Measurements from ENCODE around the gene TEKT3.

The TEKT3 gene

GRCh38 chr17:15265131-15265530 lies 76.3 kb downstream of the TEKT3 start, which contains the start of gene PMP22:
TSS of gene PMP22 (minus strand) at chr17:15265326. CDS start at chr17:15260727, 4,599 bp downstream.
- no peak for DNase-seq (ENCODE audit: low read depth in 3 of 3)

- no peak for DNase-seq (ENCODE audit: low read depth in 3 of 3)
Observed at GRCh38 chr17:15264542-15264941, 76.9 kb downstream of the TEKT3 start.

DNA sequence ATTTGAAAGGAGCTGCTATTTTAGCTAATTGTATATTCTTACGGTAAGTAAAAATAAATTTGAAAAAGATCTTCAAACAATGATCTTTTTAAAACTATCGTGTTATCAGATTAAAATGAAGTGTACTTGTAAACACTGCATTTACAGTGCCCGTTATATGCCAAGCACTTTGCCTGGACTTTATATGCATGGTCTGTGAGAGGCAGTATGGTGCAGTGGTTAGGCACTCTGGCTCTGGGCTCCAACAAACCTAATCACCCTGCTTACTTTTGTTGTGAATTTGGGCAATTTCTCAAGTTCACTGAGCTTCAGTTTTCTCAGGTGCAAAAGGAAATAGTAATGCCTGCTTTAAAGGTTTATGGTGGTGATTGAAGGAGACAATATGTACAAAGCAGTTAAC lies 77.7 kb downstream of the TEKT3 start:
- DNase-seq (ENCODE audit: low read depth in 3 of 3): no peak

- DNase-seq (ENCODE audit: low read depth in 3 of 3): no peak
Observed at GRCh38 chr17:15263206-15263579, 78.2 kb downstream of the TEKT3 start.

DNA sequence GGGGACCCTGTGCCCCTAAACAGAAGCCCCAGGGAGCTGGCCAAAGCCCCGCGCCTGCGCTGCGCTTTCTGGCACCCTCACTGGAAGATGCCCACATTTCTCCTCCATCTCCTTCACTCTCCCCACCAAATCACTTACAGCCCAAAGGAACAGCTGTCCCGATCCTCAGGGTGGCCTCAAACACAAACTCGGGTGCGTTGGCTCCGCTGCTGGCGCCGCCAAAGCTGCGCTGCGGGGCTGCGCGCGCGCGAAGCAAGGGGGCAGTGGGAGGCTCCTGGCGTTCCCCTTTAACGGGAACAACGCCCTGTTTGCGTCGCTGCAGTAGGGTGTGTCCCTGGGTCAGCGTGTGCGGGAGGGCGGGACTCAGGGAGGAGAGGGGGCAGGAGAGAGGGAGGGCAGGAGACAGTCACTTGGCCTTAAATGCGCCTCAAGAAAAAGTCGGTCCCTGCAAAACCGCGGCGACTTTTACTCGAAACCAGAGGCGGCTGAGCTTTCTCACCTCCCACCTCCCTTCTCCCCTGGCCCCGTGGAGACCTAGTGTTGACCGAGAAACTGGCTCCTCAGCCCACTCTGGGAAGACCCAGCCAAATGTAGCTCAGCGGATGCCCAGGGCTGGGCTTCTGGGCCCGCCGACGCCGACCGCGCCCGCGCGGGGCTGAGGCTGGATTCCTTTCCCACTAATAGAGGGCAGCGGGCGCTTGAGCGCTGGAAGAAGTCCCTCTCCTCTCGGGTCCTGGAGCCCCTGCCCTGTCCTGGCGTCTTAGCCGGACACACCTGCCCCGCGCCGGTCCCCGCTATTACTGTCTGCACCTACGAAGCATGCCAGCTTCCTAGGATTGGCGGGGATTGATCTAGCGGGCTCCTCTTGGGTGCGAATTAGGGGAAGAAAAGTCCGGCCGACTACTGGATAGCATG lies 78.8 kb downstream of the TEKT3 start:
- DNase-seq (ENCODE audit: low read depth in 3 of 3): no peak

GRCh38 chr17:15261802-15262290 lies 79.6 kb downstream of the TEKT3 start:
- DNase-seq (ENCODE audit: low read depth in 3 of 3): no peak

- no peak for DNase-seq (ENCODE audit: low read depth in 3 of 3)
Observed at GRCh38 chr17:15261258-15261801, 80.1 kb downstream of the TEKT3 start.

DNA sequence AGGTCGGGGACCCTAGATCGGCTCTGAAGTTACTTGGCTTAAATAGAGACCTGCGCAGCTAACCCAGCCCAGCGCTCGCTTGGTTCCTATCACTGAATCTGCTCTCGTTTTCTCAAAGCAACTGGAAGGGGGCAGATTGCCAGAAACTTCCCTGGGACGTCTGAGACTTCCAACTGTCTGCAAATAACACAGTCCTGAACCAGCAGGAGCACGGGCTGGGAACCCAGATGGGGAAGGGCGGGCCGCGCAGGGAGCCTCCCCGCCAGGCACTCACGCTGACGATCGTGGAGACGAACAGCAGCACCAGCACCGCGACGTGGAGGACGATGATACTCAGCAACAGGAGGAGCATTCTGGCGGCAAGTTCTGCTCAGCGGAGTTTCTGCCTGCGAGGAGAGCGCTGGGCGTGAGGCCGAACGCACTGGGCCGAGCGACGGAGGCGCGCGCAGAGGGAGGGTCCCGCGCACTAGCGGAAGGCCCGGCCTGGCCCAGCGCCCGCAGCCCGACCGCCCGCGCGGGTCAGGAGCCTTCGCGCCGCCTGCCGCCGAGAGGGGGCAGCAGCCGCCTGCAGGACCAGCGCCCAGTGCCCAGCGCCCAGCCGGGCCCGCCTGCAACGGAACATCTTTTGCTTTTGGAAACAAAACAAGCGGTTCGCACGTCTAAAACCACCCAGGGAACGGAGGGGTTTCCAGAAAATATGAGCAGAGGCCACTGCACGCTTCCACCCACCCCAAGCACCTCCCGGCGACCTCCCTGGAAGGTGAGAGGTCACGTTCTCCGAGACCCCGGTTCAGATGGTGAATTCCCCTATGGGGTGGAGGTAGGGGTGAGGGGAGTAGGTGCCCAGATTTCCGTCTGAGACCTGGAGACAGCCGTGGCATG lies 80.8 kb downstream of the TEKT3 start:
- DNase-seq (ENCODE audit: low read depth in 3 of 3): peak; percentile 24 to 46 (median 41)

- DNase-seq (ENCODE audit: low read depth in 3 of 3): no peak
Observed at GRCh38 chr17:15257796-15258512, 83.4 kb downstream of the TEKT3 start.

GRCh38 chr17:15257258-15257788 lies 84.1 kb downstream of the TEKT3 start:
- peak; percentile 40 to 56 (median 50) for DNase-seq (ENCODE audit: low read depth in 3 of 3)

DNA sequence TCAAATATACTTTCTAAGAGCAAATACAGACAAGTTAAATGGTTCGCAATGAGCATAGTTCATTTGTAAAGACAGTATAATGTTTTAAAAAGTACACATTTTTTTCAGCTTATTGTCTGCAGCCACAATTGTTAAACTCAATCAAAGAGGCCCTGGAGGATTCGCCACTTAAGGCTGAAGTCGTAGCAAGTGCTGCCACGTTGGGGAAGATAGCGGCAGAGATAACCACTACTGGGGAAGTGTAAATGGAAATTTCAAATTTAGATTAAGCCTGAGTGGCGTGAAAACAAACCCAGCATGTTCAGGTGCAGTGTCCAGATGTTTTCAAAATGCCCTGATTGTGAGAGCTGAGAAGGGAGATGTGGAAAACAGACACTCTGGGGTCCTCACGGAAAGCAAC lies 84.7 kb downstream of the TEKT3 start:
- no peak for DNase-seq (ENCODE audit: low read depth in 3 of 3)

DNA sequence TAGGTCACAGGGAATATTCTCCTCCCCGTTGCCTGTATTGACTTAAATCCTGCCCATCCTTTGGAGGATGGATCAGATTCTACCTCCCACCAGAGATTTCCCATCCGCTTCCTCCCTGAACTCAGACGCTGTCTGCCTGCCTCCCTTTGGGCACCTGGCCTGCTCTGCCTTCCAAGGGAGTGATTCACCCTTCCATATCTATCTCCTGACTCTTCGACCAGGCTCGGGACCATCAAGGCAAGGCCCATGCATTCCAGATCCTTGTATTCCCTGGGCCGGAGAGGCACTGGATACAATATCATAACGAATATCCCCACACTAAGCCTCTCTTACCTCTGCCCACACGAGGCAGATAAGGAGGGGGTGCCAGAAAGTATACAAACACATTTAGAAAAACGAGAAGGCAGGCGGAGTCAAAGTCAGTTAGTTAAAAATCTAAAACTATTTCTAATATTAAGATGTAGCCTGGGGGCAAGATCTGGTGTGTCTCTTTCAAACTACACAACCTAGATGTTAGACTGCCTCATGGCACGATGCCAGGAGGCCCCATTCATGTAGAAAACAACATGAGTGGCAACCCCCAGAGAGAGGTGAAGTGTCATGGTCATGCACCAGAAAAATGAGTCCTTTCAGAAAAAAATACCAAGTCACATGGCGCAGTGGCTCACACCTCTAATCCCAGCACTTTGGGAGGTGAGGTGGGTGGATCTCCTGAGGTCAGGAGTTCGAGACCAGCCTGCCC lies 85.5 kb downstream of the TEKT3 start:
- no peak for DNase-seq (ENCODE audit: low read depth in 3 of 3)

Data from stimulated activated CD4-positive, alpha-beta T cell treated with anti-CD3 and anti-CD28 coated beads, TNF-alpha, amount 100 ng/mL, for 48 hours (primary cell).